ENCODE measurements around the gene ACKR1.

DNA sequence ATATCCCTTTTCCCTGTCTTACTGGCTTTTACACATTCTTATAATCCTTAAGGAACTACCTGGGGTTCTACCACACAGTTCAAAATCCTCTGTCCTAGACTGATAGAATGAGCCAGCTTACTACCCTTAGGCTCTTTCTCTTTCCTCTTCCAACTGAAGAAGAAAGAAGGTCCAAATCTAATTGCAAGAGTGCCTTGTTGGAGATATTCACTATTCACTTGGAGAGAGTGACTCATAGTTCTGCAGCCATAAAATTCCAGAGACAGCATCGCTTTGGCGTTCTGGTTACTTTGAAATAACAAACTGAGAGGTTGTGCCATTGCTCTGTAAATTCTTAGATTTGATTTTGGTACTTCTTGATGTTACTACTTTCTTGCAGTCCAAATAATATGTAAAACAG is 29.1 kb upstream of the ACKR1 start:
- no peak for TF ChIP-seq RELA (CRISPR knock-in tag; IDR thresholded peaks at IDR 0.05; ENCODE audit: borderline replicate concordance)
- TF ChIP-seq, protein P1, sequence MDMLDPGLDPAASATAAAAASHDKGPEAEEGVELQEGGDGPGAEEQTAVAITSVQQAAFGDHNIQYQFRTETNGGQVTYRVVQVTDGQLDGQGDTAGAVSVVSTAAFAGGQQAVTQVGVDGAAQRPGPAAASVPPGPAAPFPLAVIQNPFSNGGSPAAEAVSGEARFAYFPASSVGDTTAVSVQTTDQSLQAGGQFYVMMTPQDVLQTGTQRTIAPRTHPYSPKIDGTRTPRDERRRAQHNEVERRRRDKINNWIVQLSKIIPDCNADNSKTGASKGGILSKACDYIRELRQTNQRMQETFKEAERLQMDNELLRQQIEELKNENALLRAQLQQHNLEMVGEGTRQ (CRISPR knock-in tag; IDR thresholded peaks at IDR 0.05), result no peak
- TF ChIP-seq FOXJ3 (CRISPR knock-in tag; IDR thresholded peaks at IDR 0.05; ENCODE audit: borderline replicate concordance), result no peak
- TF ChIP-seq, protein P2, sequence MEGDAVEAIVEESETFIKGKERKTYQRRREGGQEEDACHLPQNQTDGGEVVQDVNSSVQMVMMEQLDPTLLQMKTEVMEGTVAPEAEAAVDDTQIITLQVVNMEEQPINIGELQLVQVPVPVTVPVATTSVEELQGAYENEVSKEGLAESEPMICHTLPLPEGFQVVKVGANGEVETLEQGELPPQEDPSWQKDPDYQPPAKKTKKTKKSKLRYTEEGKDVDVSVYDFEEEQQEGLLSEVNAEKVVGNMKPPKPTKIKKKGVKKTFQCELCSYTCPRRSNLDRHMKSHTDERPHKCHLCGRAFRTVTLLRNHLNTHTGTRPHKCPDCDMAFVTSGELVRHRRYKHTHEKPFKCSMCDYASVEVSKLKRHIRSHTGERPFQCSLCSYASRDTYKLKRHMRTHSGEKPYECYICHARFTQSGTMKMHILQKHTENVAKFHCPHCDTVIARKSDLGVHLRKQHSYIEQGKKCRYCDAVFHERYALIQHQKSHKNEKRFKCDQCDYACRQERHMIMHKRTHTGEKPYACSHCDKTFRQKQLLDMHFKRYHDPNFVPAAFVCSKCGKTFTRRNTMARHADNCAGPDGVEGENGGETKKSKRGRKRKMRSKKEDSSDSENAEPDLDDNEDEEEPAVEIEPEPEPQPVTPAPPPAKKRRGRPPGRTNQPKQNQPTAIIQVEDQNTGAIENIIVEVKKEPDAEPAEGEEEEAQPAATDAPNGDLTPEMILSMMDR (IDR thresholded peaks at IDR 0.05), result no peak
- TF ChIP-seq, protein P3, sequence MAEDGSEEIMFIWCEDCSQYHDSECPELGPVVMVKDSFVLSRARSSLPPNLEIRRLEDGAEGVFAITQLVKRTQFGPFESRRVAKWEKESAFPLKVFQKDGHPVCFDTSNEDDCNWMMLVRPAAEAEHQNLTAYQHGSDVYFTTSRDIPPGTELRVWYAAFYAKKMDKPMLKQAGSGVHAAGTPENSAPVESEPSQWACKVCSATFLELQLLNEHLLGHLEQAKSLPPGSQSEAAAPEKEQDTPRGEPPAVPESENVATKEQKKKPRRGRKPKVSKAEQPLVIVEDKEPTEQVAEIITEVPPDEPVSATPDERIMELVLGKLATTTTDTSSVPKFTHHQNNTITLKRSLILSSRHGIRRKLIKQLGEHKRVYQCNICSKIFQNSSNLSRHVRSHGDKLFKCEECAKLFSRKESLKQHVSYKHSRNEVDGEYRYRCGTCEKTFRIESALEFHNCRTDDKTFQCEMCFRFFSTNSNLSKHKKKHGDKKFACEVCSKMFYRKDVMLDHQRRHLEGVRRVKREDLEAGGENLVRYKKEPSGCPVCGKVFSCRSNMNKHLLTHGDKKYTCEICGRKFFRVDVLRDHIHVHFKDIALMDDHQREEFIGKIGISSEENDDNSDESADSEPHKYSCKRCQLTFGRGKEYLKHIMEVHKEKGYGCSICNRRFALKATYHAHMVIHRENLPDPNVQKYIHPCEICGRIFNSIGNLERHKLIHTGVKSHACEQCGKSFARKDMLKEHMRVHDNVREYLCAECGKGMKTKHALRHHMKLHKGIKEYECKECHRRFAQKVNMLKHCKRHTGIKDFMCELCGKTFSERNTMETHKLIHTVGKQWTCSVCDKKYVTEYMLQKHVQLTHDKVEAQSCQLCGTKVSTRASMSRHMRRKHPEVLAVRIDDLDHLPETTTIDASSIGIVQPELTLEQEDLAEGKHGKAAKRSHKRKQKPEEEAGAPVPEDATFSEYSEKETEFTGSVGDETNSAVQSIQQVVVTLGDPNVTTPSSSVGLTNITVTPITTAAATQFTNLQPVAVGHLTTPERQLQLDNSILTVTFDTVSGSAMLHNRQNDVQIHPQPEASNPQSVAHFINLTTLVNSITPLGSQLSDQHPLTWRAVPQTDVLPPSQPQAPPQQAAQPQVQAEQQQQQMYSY (CRISPR knock-in tag; IDR thresholded peaks at IDR 0.05), result no peak
- TF ChIP-seq, protein P4, sequence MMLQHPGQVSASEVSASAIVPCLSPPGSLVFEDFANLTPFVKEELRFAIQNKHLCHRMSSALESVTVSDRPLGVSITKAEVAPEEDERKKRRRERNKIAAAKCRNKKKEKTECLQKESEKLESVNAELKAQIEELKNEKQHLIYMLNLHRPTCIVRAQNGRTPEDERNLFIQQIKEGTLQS (CRISPR knock-in tag; conservative IDR thresholded peaks at IDR 0.05), result no peak
- TF ChIP-seq CBFB (CRISPR knock-in tag; IDR thresholded peaks at IDR 0.05; ENCODE audit: low read depth), result no peak
- no peak for TF ChIP-seq ESRRA (CRISPR knock-in tag; IDR thresholded peaks at IDR 0.05; ENCODE audit: borderline replicate concordance)
- TF ChIP-seq ZNF416 (CRISPR knock-in tag; IDR thresholded peaks at IDR 0.05), result no peak
